Measurements from ENCODE around the gene TCF19.

GRCh38 chr6:31139599-31139998 lies 18.8 kb upstream of the TCF19 start:
- TF ChIP-seq EZH2 (IDR thresholded peaks at IDR 0.05; ENCODE audit: borderline replicate concordance, low read depth, low read length, poor library complexity, severe bottlenecking) (no peak), CTCF (conservative IDR thresholded peaks at IDR 0.05; ENCODE audit: low read depth, low read length) (no peak)

All from A673 (cell line).